GM18502 (cell line): ENCODE measurements around the gene KCNJ13.
A peak's percentile ranks its signal among the peaks of the same experiment; 100 is the strongest.

Source experiments
- ATAC-seq: cut with Tn5 transposase; IDR thresholded peaks from one replicate; pipeline ENCODE4 v1.9.1; 2021; ENCODE audit warnings: mild to moderate bottlenecking; ENCODE audit not compliant: unreplicated experiment, poor library complexity

KCNJ13 gene

DNA sequence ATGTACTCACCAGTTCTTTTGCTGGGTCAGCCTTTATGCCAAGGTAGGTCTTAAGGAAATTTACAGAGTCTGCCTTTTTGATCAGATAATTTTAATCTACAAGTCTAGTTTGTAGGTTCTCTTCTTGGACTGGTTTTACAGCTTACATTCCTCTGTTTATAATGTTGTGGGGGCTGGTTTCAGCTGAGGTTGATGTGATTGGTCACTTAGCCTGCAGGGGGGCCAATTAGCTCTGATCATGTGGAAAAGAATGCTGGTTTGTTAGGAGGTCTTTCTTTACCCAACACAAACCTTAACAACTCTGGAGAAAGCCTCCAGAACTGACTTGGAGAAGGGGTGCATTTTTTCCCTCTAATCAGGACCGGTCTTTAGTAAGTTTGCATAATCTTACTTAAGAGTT, at the start of gene KCNJ13:
Gene KCNJ13 (minus strand): TSS at position 131 of the 400 bp plus-strand sequence. CDS start 5,203 bp downstream, outside the sequence.
- no peak for ATAC-seq

- ATAC-seq = no peak
Observed at GRCh38 chr2:232817756-232818155, 41.4 kb upstream of the KCNJ13 start.

DNA sequence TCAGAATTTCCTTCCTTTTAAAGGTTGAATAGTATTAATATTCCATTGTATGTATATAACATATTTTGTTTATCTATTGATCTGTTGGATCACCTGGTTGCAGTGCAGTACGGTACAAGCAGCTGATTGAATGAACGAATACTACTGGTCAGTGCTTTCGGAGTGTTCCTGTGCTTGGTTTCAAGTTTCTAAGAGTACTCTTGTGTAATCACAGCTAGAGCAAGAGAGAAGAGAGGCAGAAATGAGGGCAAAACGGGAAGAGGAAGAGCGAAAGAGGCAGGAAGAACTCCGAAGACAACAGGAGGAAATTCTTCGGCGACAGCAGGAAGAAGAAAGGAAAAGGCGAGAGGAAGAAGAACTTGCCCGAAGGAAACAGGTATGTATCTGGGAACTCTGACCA, 40.3 kb upstream of the KCNJ13 start:
- ATAC-seq = no peak

GRCh38 chr2:232815569-232815968, 39.2 kb upstream of the KCNJ13 start:
- no peak for ATAC-seq

- ATAC-seq = no peak
Observed at GRCh38 chr2:232810444-232810843, 34.1 kb upstream of the KCNJ13 start.

GRCh38 chr2:232809349-232810124, 33.2 kb upstream of the KCNJ13 start:
- no peak for ATAC-seq

- ATAC-seq = no peak
Observed at GRCh38 chr2:232802091-232802490, 25.7 kb upstream of the KCNJ13 start.

DNA sequence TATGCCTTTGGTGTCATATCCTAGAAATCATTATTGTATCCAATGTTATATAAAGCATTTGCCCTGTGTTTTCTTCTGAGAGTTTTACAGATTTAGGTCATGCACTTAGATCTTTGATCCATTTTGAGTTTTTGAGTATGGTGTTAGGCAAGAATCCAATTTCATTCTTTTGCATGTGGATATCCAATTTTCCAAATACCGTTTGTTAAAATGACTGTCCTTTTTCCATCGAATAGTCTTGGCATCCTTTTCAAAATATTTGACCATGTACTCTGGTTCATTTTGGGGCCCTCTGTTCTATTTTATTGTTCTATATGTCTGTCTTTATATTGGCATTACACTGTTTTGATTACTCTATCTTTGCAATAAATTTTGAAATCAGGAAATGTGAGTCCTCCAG, 23.8 kb upstream of the KCNJ13 start:
- no peak for ATAC-seq

GRCh38 chr2:232798187-232798586, 21.8 kb upstream of the KCNJ13 start:
- ATAC-seq = no peak

DNA sequence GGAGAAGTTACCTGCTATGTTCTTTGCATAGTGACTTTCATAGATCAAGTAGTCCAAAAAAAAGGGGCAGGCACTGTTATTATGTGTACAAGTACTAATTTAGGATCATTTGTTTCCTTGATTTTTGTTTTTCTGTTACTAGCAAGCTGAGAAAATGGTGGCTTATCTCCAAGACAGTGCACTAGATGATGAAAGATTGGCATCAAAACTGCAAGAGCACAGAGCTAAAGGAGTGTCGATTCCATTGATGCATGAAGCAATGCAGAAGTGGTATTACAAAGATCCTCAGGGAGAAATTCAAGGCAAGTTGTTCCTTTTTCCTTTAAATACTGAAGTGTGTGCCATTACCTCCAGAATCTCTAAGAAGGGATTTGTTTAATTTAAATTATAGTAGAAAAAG, 19.6 kb upstream of the KCNJ13 start:
- ATAC-seq = no peak

- ATAC-seq = no peak
Observed at GRCh38 chr2:232794981-232795380, 18.6 kb upstream of the KCNJ13 start.

GRCh38 chr2:232793271-232793670, 16.9 kb upstream of the KCNJ13 start:
- no peak for ATAC-seq

- no peak for ATAC-seq
Observed at GRCh38 chr2:232791518-232791917, 15.2 kb upstream of the KCNJ13 start.

GRCh38 chr2:232789082-232789481, 12.7 kb upstream of the KCNJ13 start:
- no peak for ATAC-seq

GRCh38 chr2:232787806-232788205, 11.4 kb upstream of the KCNJ13 start:
- no peak for ATAC-seq

GRCh38 chr2:232783278-232783677, 6.9 kb upstream of the KCNJ13 start:
- ATAC-seq = no peak

DNA sequence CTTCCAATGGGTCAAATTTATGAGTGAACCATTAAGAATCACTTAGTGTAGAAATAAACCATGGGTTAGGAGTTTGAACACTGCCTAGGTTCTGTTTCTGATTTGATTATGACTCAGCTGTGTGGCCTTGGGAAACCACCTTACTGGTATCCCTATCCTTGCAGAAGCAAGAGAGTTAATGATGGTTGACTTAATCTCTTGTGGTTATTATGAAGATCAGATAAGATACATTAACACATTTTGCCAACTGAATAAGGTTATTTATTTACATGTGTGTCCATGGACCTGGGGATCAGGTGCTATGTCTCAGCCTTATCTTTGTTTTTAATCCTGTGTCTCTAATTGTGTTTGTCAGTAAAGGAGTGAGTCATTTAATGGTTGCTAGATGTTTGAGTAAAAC, 5.4 kb upstream of the KCNJ13 start:
- ATAC-seq = peak; percentile 95

GRCh38 chr2:232779934-232780333, 3.6 kb upstream of the KCNJ13 start:
- no peak for ATAC-seq

GRCh38 chr2:232779465-232779864, 3.1 kb upstream of the KCNJ13 start:
- no peak for ATAC-seq

DNA sequence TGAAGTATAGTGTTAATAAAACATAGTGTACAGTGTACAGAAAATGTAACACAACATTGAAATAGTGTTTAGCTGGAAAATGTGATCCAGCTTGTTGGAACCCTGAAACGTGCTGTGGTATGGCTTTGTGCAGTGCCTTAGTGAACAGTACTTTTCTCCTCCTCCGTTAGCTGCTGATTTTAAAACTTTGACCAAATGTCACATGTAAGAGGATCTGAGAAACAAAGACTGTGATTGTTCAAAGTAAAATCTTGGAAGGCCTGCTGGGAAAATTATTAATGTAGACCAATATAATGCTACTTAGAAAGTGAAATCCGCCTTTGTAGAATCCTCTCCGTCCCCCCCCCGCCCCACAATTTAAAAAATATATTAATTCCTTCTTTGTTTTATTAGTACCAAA, 911 bp upstream of the KCNJ13 start:
- ATAC-seq = no peak

- ATAC-seq = no peak
Observed at GRCh38 chr2:232773815-232774214, 2.5 kb downstream of the KCNJ13 start.

DNA sequence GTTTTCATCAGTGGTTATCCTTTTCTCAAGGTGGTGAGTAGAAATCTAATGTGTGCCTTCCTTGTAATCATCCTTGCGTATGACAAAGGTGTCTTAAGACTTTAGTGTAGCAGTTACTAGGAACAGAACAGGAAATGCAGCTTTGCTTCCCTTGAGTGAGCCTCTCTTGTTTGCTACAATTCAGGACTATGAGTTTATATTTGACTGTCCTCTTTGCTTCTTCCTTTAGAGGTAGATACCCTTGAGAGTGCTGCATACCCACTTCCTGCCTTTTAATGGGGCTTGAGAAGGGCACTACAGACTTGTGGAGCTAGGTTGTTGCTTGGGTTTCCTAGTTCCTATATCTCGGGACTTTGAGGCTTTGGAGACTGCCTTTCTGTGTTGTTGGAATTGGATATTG, 3.8 kb downstream of the KCNJ13 start:
- peak; percentile 63 for ATAC-seq
